Lower leg skin (tissue), 3 donors: ENCODE measurements around the gene RARRES2.

ENCODE experiments used
- POLR2A ChIP-seq, 2 donors: fragments of 450-650 bp; IDR thresholded peaks; one replicate each; pipeline ENCODE4 v1.6.1; 2016 to 2017; ENCODE audit warnings: antibody characterized with exemption in 2 of 2, mild to moderate bottlenecking in 1 of 2, moderate library complexity in 1 of 2
- TF ChIP-seq, protein P1 (sequence below), 3 donors: fragments of 450-650 bp; IDR thresholded peaks; one replicate each; pipeline ENCODE4 v1.5.1; 2016; ENCODE audit warnings: antibody characterized with exemption in 3 of 3, mild to moderate bottlenecking in 3 of 3, moderate library complexity in 2 of 3

DNA sequence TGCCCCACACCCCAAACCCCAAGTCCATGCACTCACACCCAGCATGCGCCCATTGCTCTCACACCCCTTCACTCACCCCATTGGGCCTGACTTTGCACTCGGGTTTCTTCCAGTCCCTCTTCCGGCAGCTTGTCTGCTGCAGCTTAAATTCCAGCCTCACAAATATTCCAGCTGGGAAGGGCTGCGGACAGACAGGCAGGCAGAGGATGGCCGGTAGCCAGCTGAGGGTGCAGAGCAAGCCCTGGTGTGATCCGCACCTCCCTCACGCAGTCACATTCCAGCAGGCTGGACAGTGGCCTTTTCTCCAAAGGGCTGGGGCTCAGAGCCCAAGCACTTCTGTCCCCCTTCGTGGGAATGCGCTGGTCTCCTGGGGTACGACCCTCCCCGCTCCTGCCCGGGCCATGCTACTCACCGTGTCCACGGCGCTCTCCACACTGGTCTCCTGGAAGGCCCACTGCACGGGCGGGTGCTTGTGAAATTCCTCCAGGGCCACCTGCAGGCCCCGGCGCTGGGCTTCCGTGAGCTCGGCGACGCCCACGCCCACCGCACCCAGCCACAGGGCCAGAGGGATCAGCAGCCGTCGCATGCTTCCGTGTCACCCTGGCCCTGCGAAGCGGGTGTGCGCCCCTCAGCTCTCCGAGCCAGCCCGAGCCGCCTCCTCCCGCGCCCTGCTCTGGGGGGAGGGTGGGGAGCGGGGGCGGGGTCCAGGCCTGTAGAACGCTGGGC, 1.2 kb downstream of the RARRES2 start:
- TF ChIP-seq, protein P1, sequence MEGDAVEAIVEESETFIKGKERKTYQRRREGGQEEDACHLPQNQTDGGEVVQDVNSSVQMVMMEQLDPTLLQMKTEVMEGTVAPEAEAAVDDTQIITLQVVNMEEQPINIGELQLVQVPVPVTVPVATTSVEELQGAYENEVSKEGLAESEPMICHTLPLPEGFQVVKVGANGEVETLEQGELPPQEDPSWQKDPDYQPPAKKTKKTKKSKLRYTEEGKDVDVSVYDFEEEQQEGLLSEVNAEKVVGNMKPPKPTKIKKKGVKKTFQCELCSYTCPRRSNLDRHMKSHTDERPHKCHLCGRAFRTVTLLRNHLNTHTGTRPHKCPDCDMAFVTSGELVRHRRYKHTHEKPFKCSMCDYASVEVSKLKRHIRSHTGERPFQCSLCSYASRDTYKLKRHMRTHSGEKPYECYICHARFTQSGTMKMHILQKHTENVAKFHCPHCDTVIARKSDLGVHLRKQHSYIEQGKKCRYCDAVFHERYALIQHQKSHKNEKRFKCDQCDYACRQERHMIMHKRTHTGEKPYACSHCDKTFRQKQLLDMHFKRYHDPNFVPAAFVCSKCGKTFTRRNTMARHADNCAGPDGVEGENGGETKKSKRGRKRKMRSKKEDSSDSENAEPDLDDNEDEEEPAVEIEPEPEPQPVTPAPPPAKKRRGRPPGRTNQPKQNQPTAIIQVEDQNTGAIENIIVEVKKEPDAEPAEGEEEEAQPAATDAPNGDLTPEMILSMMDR (IDR thresholded peaks at IDR 0.05) = no peak
- TF ChIP-seq POLR2A (IDR thresholded peaks at IDR 0.05) = no peak
